ENCODE data around the gene EFNA1.
A peak's percentile ranks its signal among the peaks of the same experiment; 100 is the strongest.

EFNA1 gene

GRCh38 chr1:155086856-155087535, 40.7 kb upstream of the EFNA1 start:
- TF ChIP-seq CTCF (IDR thresholded peaks at IDR 0.05): no peak

- peak; percentile 99 for TF ChIP-seq CTCF (IDR thresholded peaks at IDR 0.05)
Measured at GRCh38 chr1:155091071-155092051, 36.3 kb upstream of the EFNA1 start.

- no peak for TF ChIP-seq CTCF (IDR thresholded peaks at IDR 0.05)
Measured at GRCh38 chr1:155092131-155092530, 35.5 kb upstream of the EFNA1 start.

- no peak for TF ChIP-seq CTCF (IDR thresholded peaks at IDR 0.05)
Measured at GRCh38 chr1:155092641-155093040, 35.0 kb upstream of the EFNA1 start.

- TF ChIP-seq CTCF (IDR thresholded peaks at IDR 0.05): peak; percentile 64
Measured at GRCh38 chr1:155093911-155094621, 33.6 kb upstream of the EFNA1 start.

- TF ChIP-seq CTCF (IDR thresholded peaks at IDR 0.05): no peak
Measured at GRCh38 chr1:155094622-155094948, 33.1 kb upstream of the EFNA1 start.

GRCh38 chr1:155099331-155099730, 28.3 kb upstream of the EFNA1 start:
- no peak for TF ChIP-seq CTCF (IDR thresholded peaks at IDR 0.05)

Measured in LNCAP (cell line).